HUES6 (cell line): ENCODE measurements around the gene MEF2A.

Source experiments
- H3K27ac ChIP-seq: 2 replicates; pipeline ENCODE4 v1.7.0; 2013; ENCODE audit warnings: low read depth, mild to moderate bottlenecking, low read length, inconsistent platforms
- H3K27me3 ChIP-seq: 2 replicates; pipeline ENCODE4 v1.6.1; 2013; ENCODE audit warnings: low read length; ENCODE audit not compliant: control insufficient read depth, insufficient read depth
- H3K36me3 ChIP-seq: 2 replicates; pipeline ENCODE4 v1.6.1; 2013; ENCODE audit warnings: low read length; ENCODE audit not compliant: control insufficient read depth, insufficient read depth
- H3K4me1 ChIP-seq: 2 replicates; pipeline ENCODE4 v1.6.1; 2013; ENCODE audit warnings: low read length; ENCODE audit not compliant: control insufficient read depth, insufficient read depth
- H3K4me3 ChIP-seq: 2 replicates; pipeline ENCODE4 v1.5.1; 2013; ENCODE audit warnings: low read depth, low read length
- H3K9ac ChIP-seq: one replicate; pipeline ENCODE4 v1.6.1; 2013; ENCODE audit warnings: mild to moderate bottlenecking, low read length
- H3K9me3 ChIP-seq: 2 replicates; pipeline ENCODE4 v1.6.1; 2013; ENCODE audit warnings: low read depth, low read length; ENCODE audit not compliant: control insufficient read depth, insufficient read depth

Gene MEF2A

GRCh38 chr15:99546441-99547100 is 19.2 kb upstream of the MEF2A start:
- H3K9ac ChIP-seq: no peak overlapping the region
- H3K27me3 ChIP-seq: no peaks in the 10 kb centered on the region
- no peak overlapping the region for H3K27ac ChIP-seq
- H3K36me3 ChIP-seq: no peaks in the 10 kb centered on the region
- H3K4me1 ChIP-seq: no peaks in the 10 kb centered on the region
- H3K4me3 ChIP-seq: no peak overlapping the region
- H3K9me3 ChIP-seq: no peaks in the 10 kb centered on the region

GRCh38 chr15:99547517-99547916 is 18.3 kb upstream of the MEF2A start:
- no peaks in the 10 kb centered on the region for H3K36me3 ChIP-seq
- no peak overlapping the region for H3K9ac ChIP-seq
- H3K27me3 ChIP-seq: no peaks in the 10 kb centered on the region
- no peak overlapping the region for H3K27ac ChIP-seq
- H3K9me3 ChIP-seq: no peaks in the 10 kb centered on the region
- no peaks in the 10 kb centered on the region for H3K4me1 ChIP-seq
- no peak overlapping the region for H3K4me3 ChIP-seq

- no peak overlapping the region for H3K4me3 ChIP-seq
- H3K27me3 ChIP-seq: no peaks in the 10 kb centered on the region
- no peaks in the 10 kb centered on the region for H3K36me3 ChIP-seq
- no peaks in the 10 kb centered on the region for H3K4me1 ChIP-seq
- H3K9ac ChIP-seq: no peak overlapping the region
- no peak overlapping the region for H3K27ac ChIP-seq
- no peaks in the 10 kb centered on the region for H3K9me3 ChIP-seq
These were observed 15.7 kb upstream of the MEF2A start for GRCh38 chr15:99550077-99550476.

- Histone ChIP-seq H3K9ac (no peak overlapping the region), H3K9me3 (no peaks in the 10 kb centered on the region), H3K36me3 (no peaks in the 10 kb centered on the region), H3K27me3 (no peaks in the 10 kb centered on the region), H3K4me3 (no peak overlapping the region), H3K4me1 (no peaks in the 10 kb centered on the region), H3K27ac (no peak overlapping the region)
These were observed 13.7 kb upstream of the MEF2A start for GRCh38 chr15:99552111-99552510.

GRCh38 chr15:99554880-99555488 is 10.8 kb upstream of the MEF2A start:
- H3K9ac ChIP-seq: no peak overlapping the region

GRCh38 chr15:99556011-99556410 is 9.8 kb upstream of the MEF2A start:
- no peak overlapping the region for H3K4me3 ChIP-seq
- H3K27me3 ChIP-seq: no peaks in the 10 kb centered on the region
- H3K36me3 ChIP-seq: no peaks in the 10 kb centered on the region
- no peaks in the 10 kb centered on the region for H3K9me3 ChIP-seq
- no peaks in the 10 kb centered on the region for H3K4me1 ChIP-seq
- H3K27ac ChIP-seq: no peak overlapping the region
- no peak overlapping the region for H3K9ac ChIP-seq

More at GRCh38 chr15:99554880-99555488, 10.8 kb upstream of the MEF2A start:
- H3K4me1 ChIP-seq: no peaks in the 10 kb centered on the region
- no peaks in the 10 kb centered on the region for H3K9me3 ChIP-seq
- no peaks in the 10 kb centered on the region for H3K36me3 ChIP-seq
- H3K27me3 ChIP-seq: no peaks in the 10 kb centered on the region
- H3K27ac ChIP-seq: no peak overlapping the region
- H3K4me3 ChIP-seq: no peak overlapping the region

GRCh38 chr15:99556578-99556977 is 9.2 kb upstream of the MEF2A start:
- H3K9me3 ChIP-seq: no peaks in the 10 kb centered on the region
- no peaks in the 10 kb centered on the region for H3K36me3 ChIP-seq
- no peak overlapping the region for H3K4me3 ChIP-seq
- no peaks in the 10 kb centered on the region for H3K27me3 ChIP-seq
- no peaks in the 10 kb centered on the region for H3K4me1 ChIP-seq
- H3K27ac ChIP-seq: no peak overlapping the region
- no peak overlapping the region for H3K9ac ChIP-seq

GRCh38 chr15:99558084-99558483 is 7.7 kb upstream of the MEF2A start:
- H3K27ac ChIP-seq: no peak overlapping the region
- peaks cover under 1% of the 10 kb centered on the region; the same call in 1 of the 2 replicates for H3K4me1 ChIP-seq
- no peak overlapping the region for H3K4me3 ChIP-seq
- H3K27me3 ChIP-seq: no peaks in the 10 kb centered on the region
- H3K36me3 ChIP-seq: no peaks in the 10 kb centered on the region
- no peak overlapping the region for H3K9ac ChIP-seq
- no peaks in the 10 kb centered on the region for H3K9me3 ChIP-seq

- no peak overlapping the region for H3K4me3 ChIP-seq
- H3K36me3 ChIP-seq: no peaks in the 10 kb centered on the region
- H3K4me1 ChIP-seq: peaks cover 6% of the 10 kb centered on the region
- 0 out of 2 replicates have a peak, but pooled peaks cover 3% of the 10 kb centered on the region for H3K27me3 ChIP-seq
- H3K9ac ChIP-seq: no peak overlapping the region
- H3K27ac ChIP-seq: no peak overlapping the region
- no peaks in the 10 kb centered on the region for H3K9me3 ChIP-seq
These were observed 7.2 kb upstream of the MEF2A start for GRCh38 chr15:99558571-99558970.

- peaks cover 19% of the 10 kb centered on the region for H3K4me1 ChIP-seq
- H3K27me3 ChIP-seq: 0 out of 2 replicates have a peak, but pooled peaks cover 4% of the 10 kb centered on the region
- H3K27ac ChIP-seq: no peak overlapping the region
- H3K9ac ChIP-seq: no peak overlapping the region
- H3K4me3 ChIP-seq: no peak overlapping the region
- H3K9me3 ChIP-seq: no peaks in the 10 kb centered on the region
- no peaks in the 10 kb centered on the region for H3K36me3 ChIP-seq
These were observed 4.1 kb upstream of the MEF2A start for GRCh38 chr15:99561476-99562230.

- peaks cover 19% of the 10 kb centered on the region for H3K4me1 ChIP-seq
- H3K27me3 ChIP-seq: 0 out of 2 replicates have a peak, but pooled peaks cover 4% of the 10 kb centered on the region
- no peak overlapping the region for H3K4me3 ChIP-seq
- H3K36me3 ChIP-seq: no peaks in the 10 kb centered on the region
- H3K9ac ChIP-seq: no peak overlapping the region
- no peak overlapping the region for H3K27ac ChIP-seq
- H3K9me3 ChIP-seq: no peaks in the 10 kb centered on the region
These were observed 3.5 kb upstream of the MEF2A start for GRCh38 chr15:99562238-99562637.
